IPS DF 4.7 (cell line): ENCODE data around the gene ATN1.

Source experiments
- DNase-seq: peaks from one replicate; pipeline ENCODE4 v3.0.0-alpha.2; 2013; ENCODE audit warnings: low spot score; ENCODE audit errors: extremely low read depth

Gene ATN1

GRCh38 chr12:6925239-6925539 lies 2.6 kb upstream of the ATN1 start:
- no peak for DNase-seq

GRCh38 chr12:6925540-6926279 lies 2.0 kb upstream of the ATN1 start:
- DNase-seq = no peak

- DNase-seq = no peak
Measured at GRCh38 chr12:6928022-6928702, 403 bp downstream of the ATN1 start.

GRCh38 chr12:6928703-6929407 lies 1.1 kb downstream of the ATN1 start:
- no peak for DNase-seq

GRCh38 chr12:6929466-6930452 lies 2.0 kb downstream of the ATN1 start:
- no peak for DNase-seq

GRCh38 chr12:6932766-6933165 lies 5.0 kb downstream of the ATN1 start:
- no peak for DNase-seq

GRCh38 chr12:6934110-6934509 lies 6.4 kb downstream of the ATN1 start:
- no peak for DNase-seq

- no peak for DNase-seq
Measured at GRCh38 chr12:6935371-6936193, 7.8 kb downstream of the ATN1 start.

- no peak for DNase-seq
Measured at GRCh38 chr12:6936194-6936635, 8.5 kb downstream of the ATN1 start.

GRCh38 chr12:6936636-6937480 lies 9.1 kb downstream of the ATN1 start:
- DNase-seq = no peak

- no peak for DNase-seq
Measured at GRCh38 chr12:6937481-6938352, 10.0 kb downstream of the ATN1 start.

- no peak for DNase-seq
Measured at GRCh38 chr12:6938353-6939190, 10.8 kb downstream of the ATN1 start.

- DNase-seq = no peak
Measured at GRCh38 chr12:6939191-6939540, 11.4 kb downstream of the ATN1 start.

GRCh38 chr12:6941267-6941666 lies 13.5 kb downstream of the ATN1 start:
- no peak for DNase-seq

- no peak for DNase-seq
Measured at GRCh38 chr12:6941782-6942181, 14.0 kb downstream of the ATN1 start.

- no peak for DNase-seq
Measured at GRCh38 chr12:6942331-6942665, 14.5 kb downstream of the ATN1 start.

- DNase-seq = no peak
Measured at GRCh38 chr12:6943389-6943721, 15.6 kb downstream of the ATN1 start.
